SK-N-SH (cell line): ENCODE data around the gene PSENEN.

ENCODE experiments used
- EZH2phosphoT487 ChIP-seq: fragments of 200-600 bp; sonication (generic); IDR thresholded peaks from 2 replicates; pipeline ENCODE4 v1.6.1; 2017; ENCODE audit warnings: low read depth, mixed run types, mild to moderate bottlenecking, antibody characterized with exemption, moderate library complexity, borderline replicate concordance
- POLR2AphosphoS5 ChIP-seq: IDR thresholded peaks from 2 replicates; pipeline ENCODE4 v1.6.1; 2012; ENCODE audit warnings: low read depth, low read length
- TAF1 ChIP-seq: IDR thresholded peaks from 2 replicates; pipeline ENCODE4 v1.6.1; 2012; ENCODE audit warnings: low read depth, mild to moderate bottlenecking, low read length, moderate library complexity, borderline replicate concordance
- TF ChIP-seq, protein P1 (sequence below): fragments of 200-600 bp; sonication (generic); IDR thresholded peaks from 2 replicates; pipeline ENCODE4 v1.6.1; 2017; ENCODE audit warnings: antibody characterized with exemption, mild to moderate bottlenecking, moderate library complexity

- TF ChIP-seq, protein P1, sequence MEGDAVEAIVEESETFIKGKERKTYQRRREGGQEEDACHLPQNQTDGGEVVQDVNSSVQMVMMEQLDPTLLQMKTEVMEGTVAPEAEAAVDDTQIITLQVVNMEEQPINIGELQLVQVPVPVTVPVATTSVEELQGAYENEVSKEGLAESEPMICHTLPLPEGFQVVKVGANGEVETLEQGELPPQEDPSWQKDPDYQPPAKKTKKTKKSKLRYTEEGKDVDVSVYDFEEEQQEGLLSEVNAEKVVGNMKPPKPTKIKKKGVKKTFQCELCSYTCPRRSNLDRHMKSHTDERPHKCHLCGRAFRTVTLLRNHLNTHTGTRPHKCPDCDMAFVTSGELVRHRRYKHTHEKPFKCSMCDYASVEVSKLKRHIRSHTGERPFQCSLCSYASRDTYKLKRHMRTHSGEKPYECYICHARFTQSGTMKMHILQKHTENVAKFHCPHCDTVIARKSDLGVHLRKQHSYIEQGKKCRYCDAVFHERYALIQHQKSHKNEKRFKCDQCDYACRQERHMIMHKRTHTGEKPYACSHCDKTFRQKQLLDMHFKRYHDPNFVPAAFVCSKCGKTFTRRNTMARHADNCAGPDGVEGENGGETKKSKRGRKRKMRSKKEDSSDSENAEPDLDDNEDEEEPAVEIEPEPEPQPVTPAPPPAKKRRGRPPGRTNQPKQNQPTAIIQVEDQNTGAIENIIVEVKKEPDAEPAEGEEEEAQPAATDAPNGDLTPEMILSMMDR = no peak
- TF ChIP-seq POLR2AphosphoS5 = no peak
- TF ChIP-seq EZH2phosphoT487 = no peak
- no peak for TF ChIP-seq TAF1
Observed at GRCh38 chr19:35724560-35724959, 20.9 kb upstream of the PSENEN start.
